NCI-H526 treated with DMSO at 0.1 percent for 48 hours (cell line): Measurements from ENCODE around the gene TBC1D16.

Experiments used
- DNase-seq: peaks from one replicate; lab custom pipeline; 2025; lab: John Stamatoyannopoulos, UW

Gene TBC1D16

GRCh38 chr17:79883202-79883601 lies 152.5 kb downstream of the TBC1D16 start:
- no peak for DNase-seq
